ENCODE data around the gene SORCS2. TPM values are rescaled to one million over a fixed set of nuclear protein-coding genes. Genes with fewer than 3 reads are reported as not detected.

SORCS2 gene
- total and polyA plus RNA-seq, 2 of the 13 experiments (the other 11 are each of a cell fraction or from before 2014, with no cell fraction given) = 0.82 to 1.0 TPM

GRCh38 chr4:7738458-7739076 is 546.2 kb downstream of the SORCS2 start (continued):
- TF ChIP-seq CTCF (CRISPR knock-in tag; IDR thresholded peaks at IDR 0.05) = no peak
- TF ChIP-seq SNRNP70 (IDR thresholded peaks at IDR 0.05; ENCODE audit: low read depth, low read length) = no peak
- no peak for TF ChIP-seq ZNF513 (CRISPR knock-in tag; conservative IDR thresholded peaks at IDR 0.05)

- H3K4me1 ChIP-seq (ENCODE audit: insufficient read depth, low read length) = peaks cover 10% of the 10 kb centered on the region
- H3K9me3 ChIP-seq (ENCODE audit: low read length) = no peaks in the 10 kb centered on the region
- no peaks in the 10 kb centered on the region for H3K79me2 ChIP-seq (ENCODE audit: insufficient read depth, low read length)
- FAIRE-seq = no peak
- intact Hi-C loops (cut with micrococcal nuclease; ENCODE audit: unreplicated experiment) (no loop called here), in situ Hi-C loops (cut with HindIII; ENCODE audit: extremely low pct_ligation_motif_present, low pct_unique_long_range_greater_than_20kb) (no loop called here)
- ChIA-PET CTCF (ENCODE audit: low intra/inter-chr PET ratio, low total read pairs) (no interaction called here), POLR2A (no interaction called here)
- H3K27ac ChIP-seq (ENCODE audit: extremely low read length, insufficient read depth, low read length) = no peak overlapping the region
- no peaks in the 10 kb centered on the region for H3K36me3 ChIP-seq (replicated peaks in 1 of 2; ENCODE audit: control insufficient read depth in 1 of 2, insufficient read depth in 2 of 2, low read length in 2 of 2)
- WGBS (ENCODE audit: low lambda C conversion rate) = 89% methylated on average over 21 of the region's 37 CpGs
- ATAC-seq = no peak
- H3K4me3 ChIP-seq (replicated peaks in 1 of 3; ENCODE audit: insufficient read depth in 1 of 3, low read depth in 2 of 3, low read length in 3 of 3) = no peak overlapping the region
- no peak overlapping the region for H3K4me2 ChIP-seq (ENCODE audit: low read depth, low read length)
- H4K20me1 ChIP-seq (ENCODE audit: insufficient read depth, low read length) = no peaks in the 10 kb centered on the region
- H3K9ac ChIP-seq (ENCODE audit: insufficient read depth, low read depth, low read length) = no peak overlapping the region
- no peak for TF ChIP-seq ZNF101 (CRISPR knock-in tag; IDR thresholded peaks at IDR 0.05; ENCODE audit: borderline replicate concordance, low read depth)
- peak; percentile 46; the same call in 1 of the 2 replicates for TF ChIP-seq ZNF629 (CRISPR knock-in tag; conservative IDR thresholded peaks at IDR 0.05)
- no peaks in the 10 kb centered on the region for H3K27me3 ChIP-seq (ENCODE audit: control insufficient read depth in 1 of 2, insufficient read depth in 2 of 2, low read length in 2 of 2)
- no peak for DNase-seq (ENCODE audit: low spot score)
- no peak overlapping the region for H2AFZ ChIP-seq (ENCODE audit: low read length)
- BruUV-seq (replicated peaks) = no TSS peak
Observed at GRCh38 chr4:7739077-7739917, 547.0 kb downstream of the SORCS2 start.
